NB4 (cell line): ENCODE results near the gene SUFU.

Source experiments
- MYC ChIP-seq: IDR thresholded peaks from 2 replicates; pipeline ENCODE4 v1.6.1; 2011; ENCODE audit warnings: low read depth, low read length
- TF ChIP-seq, protein P1 (sequence below): IDR thresholded peaks from one replicate; pipeline ENCODE4 v1.5.1; 2012; ENCODE audit warnings: low read depth, low read length

DNA sequence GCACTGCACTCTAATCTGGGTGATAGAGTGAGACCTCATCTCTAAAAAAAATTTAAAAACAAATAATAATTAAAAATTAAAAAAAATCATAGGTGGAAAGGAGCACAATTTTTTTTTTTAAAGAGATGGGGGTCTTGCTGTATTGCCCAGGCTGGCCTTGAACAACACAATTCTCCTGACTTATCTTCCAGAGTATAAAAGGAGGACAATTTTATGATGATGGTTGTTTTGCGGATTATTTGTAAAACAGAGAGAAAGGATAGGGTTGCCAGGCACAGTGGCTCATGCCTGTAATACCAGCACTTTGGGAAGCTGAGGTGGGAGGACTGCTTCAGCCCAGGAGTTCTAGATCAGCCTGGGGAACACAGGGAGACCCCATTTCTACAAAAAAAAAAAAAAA, 6.2 kb upstream of the SUFU start:
- TF ChIP-seq, protein P1, sequence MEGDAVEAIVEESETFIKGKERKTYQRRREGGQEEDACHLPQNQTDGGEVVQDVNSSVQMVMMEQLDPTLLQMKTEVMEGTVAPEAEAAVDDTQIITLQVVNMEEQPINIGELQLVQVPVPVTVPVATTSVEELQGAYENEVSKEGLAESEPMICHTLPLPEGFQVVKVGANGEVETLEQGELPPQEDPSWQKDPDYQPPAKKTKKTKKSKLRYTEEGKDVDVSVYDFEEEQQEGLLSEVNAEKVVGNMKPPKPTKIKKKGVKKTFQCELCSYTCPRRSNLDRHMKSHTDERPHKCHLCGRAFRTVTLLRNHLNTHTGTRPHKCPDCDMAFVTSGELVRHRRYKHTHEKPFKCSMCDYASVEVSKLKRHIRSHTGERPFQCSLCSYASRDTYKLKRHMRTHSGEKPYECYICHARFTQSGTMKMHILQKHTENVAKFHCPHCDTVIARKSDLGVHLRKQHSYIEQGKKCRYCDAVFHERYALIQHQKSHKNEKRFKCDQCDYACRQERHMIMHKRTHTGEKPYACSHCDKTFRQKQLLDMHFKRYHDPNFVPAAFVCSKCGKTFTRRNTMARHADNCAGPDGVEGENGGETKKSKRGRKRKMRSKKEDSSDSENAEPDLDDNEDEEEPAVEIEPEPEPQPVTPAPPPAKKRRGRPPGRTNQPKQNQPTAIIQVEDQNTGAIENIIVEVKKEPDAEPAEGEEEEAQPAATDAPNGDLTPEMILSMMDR, result no peak
- TF ChIP-seq MYC, result no peak
